Vagina (tissue), 2 donors: Measurements from ENCODE around the gene CFAP74.

ENCODE experiments used
- POLR2A ChIP-seq, 2 donors: fragments of 450-650 bp; IDR thresholded peaks; one replicate each; pipeline ENCODE4 v1.6.1; 2017; ENCODE audit warnings: antibody characterized with exemption in 2 of 2, mild to moderate bottlenecking in 2 of 2, moderate library complexity in 2 of 2
- POLR2AphosphoS5 ChIP-seq, 2 donors: sonication (generic); formaldehyde crosslinking; IDR thresholded peaks; one replicate each; pipeline ENCODE4 v1.9.0; 2017; ENCODE audit warnings: antibody characterized with exemption in 2 of 2, mild to moderate bottlenecking in 2 of 2, low read depth in 1 of 2; ENCODE audit not compliant: insufficient read depth in 1 of 2
- TF ChIP-seq, protein P1 (sequence below), 3 experiments: fragments of 450-650 bp in 2 of 3; fragments of 200-600 bp in 1 of 3; sonication (generic) in 1 of 3; IDR thresholded peaks; one replicate each; pipeline ENCODE4 v1.5.1; 2017 to 2019; ENCODE audit warnings: antibody characterized with exemption in 3 of 3, mild to moderate bottlenecking in 2 of 3, moderate library complexity in 2 of 3

DNA sequence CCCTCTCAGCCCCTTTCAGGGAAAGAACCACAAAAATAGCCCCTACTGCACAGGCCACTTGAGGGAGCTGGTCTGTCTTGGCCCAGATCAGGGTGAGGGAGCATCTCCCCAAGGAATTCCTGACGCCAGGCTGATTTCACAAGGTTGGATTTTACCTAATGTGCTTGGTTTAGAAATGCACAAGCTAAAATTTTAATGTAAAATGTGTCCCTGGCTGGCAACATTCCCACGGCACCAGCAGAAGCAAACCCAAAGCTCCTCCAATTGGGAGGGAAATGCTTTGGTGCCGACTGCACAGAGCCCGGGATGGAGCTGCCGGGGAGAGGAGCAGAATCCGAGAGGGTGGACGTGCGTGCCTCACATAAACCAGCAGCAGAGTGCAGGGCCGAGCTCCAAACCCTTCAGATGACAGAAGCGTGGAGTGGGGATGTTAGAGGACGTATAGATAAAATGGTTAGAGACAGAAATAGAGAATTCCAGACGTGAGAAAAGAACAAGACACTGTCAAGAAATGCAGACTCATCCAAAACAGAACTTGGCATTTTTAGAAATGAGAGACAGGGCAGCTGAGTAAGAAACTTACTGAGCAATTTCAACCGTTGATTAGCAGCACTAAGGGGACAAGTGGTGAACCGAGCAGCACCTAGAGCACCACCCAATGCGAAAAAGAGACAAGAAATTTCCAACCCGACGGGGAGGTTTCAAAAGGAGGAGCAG, 42.9 kb downstream of the CFAP74 start:
- TF ChIP-seq, protein P1, sequence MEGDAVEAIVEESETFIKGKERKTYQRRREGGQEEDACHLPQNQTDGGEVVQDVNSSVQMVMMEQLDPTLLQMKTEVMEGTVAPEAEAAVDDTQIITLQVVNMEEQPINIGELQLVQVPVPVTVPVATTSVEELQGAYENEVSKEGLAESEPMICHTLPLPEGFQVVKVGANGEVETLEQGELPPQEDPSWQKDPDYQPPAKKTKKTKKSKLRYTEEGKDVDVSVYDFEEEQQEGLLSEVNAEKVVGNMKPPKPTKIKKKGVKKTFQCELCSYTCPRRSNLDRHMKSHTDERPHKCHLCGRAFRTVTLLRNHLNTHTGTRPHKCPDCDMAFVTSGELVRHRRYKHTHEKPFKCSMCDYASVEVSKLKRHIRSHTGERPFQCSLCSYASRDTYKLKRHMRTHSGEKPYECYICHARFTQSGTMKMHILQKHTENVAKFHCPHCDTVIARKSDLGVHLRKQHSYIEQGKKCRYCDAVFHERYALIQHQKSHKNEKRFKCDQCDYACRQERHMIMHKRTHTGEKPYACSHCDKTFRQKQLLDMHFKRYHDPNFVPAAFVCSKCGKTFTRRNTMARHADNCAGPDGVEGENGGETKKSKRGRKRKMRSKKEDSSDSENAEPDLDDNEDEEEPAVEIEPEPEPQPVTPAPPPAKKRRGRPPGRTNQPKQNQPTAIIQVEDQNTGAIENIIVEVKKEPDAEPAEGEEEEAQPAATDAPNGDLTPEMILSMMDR (IDR thresholded peaks at IDR 0.05), result no peak
- TF ChIP-seq POLR2AphosphoS5 (IDR thresholded peaks at IDR 0.05; ENCODE audit: insufficient read depth in 1 of 2, low read depth in 1 of 2) (no peak), POLR2A (IDR thresholded peaks at IDR 0.05) (no peak)
